ENCODE results near the gene LGALS3BP. TPM values are rescaled to one million over a fixed set of nuclear protein-coding genes. Genes with fewer than 3 reads are reported as not detected.

The LGALS3BP gene
- total RNA-seq, 1 donor from 2014 or later: 338 TPM

GRCh38 chr17:78924481-78925151 lies 55.1 kb downstream of the LGALS3BP start:
- no peak for DNase-seq (ENCODE audit: low read depth)
- peak overlapping the region; percentile 63 for H3K4me3 ChIP-seq (ENCODE audit: low read depth, low read length)
- no peak for TF ChIP-seq CTCF (conservative IDR thresholded peaks at IDR 0.05; ENCODE audit: low read depth, low read length)

- TF ChIP-seq CTCF (conservative IDR thresholded peaks at IDR 0.05; ENCODE audit: low read depth, low read length): no peak
- peak overlapping the region; percentile 63 for H3K4me3 ChIP-seq (ENCODE audit: low read depth, low read length)
- DNase-seq (ENCODE audit: low read depth): no peak
Measured at GRCh38 chr17:78923660-78924453, 55.9 kb downstream of the LGALS3BP start.

- DNase-seq (ENCODE audit: low read depth): no peak
- no peak for TF ChIP-seq CTCF (conservative IDR thresholded peaks at IDR 0.05; ENCODE audit: low read depth, low read length)
- H3K4me3 ChIP-seq (ENCODE audit: low read depth, low read length): no peak overlapping the region
Measured at GRCh38 chr17:78922816-78923498, 56.8 kb downstream of the LGALS3BP start.

GRCh38 chr17:78921437-78921971 lies 58.2 kb downstream of the LGALS3BP start:
- DNase-seq (ENCODE audit: low read depth): no peak
- TF ChIP-seq CTCF (conservative IDR thresholded peaks at IDR 0.05; ENCODE audit: low read depth, low read length): no peak
- no peak overlapping the region for H3K4me3 ChIP-seq (ENCODE audit: low read depth, low read length)

Other genes with a start within 250 kb of the LGALS3BP start
- 16.8 and 26.4 TPM in 2 replicates for gene CYTH1, start 197.7 kb downstream of the LGALS3BP start, total RNA-seq
- gene USP36, start 139.1 kb downstream of the LGALS3BP start, total RNA-seq: 22.4 and 36.4 TPM in 2 replicates
- gene CEP295NL, start 76.7 kb downstream of the LGALS3BP start, total RNA-seq: 0.29 TPM in 2 replicates
- gene TIMP2, start 54.5 kb downstream of the LGALS3BP start, total RNA-seq: 64.9 and 78.3 TPM in 2 replicates
- gene CANT1, start 29.8 kb upstream of the LGALS3BP start, total RNA-seq: 50.9 and 60.3 TPM in 2 replicates
- 2.1 and 2.2 TPM in 2 replicates for gene C1QTNF1, start 44.2 kb upstream of the LGALS3BP start, total RNA-seq
- 10.4 and 11.2 TPM in 2 replicates for gene ENGASE, start 94.9 kb upstream of the LGALS3BP start, total RNA-seq